GM18858 (cell line): Measurements from ENCODE around the gene RFPL4A.

ENCODE experiments used
- ATAC-seq: cut with Tn5 transposase; IDR thresholded peaks from one replicate; pipeline ENCODE4 v1.9.1; 2021; ENCODE audit not compliant: unreplicated experiment

RFPL4A gene

DNA sequence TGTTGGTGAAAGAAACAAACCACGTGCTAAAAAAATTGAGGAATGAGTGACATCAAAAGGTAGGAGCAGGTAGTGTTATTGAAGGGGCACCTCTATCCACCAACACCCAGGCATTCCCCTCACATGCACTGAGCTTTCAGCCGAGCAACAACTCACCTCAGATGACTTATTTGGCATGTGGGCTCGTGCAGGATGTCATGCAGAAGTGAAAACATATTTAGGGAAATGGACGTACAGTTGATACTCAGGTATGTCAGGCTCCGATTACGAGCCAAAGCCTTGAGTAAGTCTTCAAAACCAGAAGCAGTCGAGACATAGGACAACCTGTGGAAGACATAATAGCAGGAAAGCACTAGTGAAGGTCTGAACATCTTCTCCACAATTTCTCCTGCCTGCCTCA lies 42.5 kb downstream of the RFPL4A start:
- no peak for ATAC-seq

DNA sequence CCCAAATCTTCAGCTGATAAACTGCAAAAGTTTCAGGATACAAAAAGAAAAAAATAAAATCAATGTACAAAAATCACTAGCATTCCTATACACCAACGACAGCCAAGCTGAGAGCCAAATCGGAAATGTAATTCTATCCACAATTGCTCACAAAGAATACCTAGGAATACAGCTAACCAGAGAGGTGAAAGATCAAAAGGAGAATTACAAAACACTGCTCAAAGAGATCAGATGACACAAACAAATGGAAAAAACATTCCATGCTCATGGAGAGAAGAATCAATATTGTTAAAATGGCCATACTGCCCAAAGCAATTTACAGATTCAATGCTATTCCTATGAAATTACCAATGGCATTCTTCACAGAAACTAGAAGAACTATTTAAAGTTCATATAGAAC lies 43.4 kb downstream of the RFPL4A start:
- no peak for ATAC-seq

DNA sequence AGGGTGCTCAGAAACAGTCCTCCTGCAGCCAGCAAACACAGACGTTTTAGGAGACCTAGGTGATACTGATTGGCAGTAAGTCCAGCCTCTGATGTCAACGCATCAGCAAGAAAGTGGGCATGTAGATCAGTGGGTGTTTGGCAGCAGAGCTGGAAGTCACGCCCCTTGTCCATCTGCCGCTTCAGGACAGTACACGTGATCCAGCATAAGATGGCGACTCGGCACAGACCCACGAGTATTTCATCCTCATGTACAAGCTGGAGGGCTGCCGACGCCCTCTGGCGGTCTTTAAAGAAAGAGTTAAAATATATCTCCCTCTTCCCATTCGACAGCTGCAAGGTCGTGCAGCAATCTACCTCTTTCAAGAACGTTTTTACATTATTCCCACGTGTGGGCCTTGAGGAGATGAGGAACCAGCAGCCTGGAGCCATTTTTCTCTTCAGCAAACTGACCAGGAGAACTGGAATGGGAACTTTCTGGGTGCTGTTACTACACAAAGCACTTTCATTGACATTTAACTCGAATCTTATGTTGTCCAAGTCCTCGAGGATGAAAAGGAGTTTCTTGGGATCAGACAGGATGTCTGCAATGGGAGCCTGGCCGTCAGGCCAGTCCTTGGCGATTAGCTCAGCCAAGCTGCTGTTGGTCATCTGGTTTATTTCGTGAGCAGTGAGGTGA lies 50.6 kb downstream of the RFPL4A start:
- no peak for ATAC-seq

DNA sequence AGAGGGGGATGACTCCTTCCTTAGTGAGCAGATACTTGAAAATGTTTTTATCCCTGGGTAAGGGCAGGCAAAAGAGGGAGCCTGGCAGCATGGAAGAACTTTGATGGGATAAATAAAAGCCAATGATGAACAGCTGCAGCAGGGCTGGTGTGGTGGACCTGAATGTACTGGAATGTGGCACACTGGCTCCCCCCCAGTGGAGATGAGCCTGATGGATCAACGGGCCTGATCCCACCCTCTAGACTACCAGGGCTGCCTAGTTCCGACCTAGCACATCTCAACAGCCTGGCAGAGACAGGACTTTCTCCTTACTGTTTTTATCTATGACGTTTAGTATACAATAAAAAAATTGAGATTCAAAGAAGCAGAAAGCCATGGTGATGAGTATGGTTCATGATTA lies 52.4 kb downstream of the RFPL4A start:
- no peak for ATAC-seq

DNA sequence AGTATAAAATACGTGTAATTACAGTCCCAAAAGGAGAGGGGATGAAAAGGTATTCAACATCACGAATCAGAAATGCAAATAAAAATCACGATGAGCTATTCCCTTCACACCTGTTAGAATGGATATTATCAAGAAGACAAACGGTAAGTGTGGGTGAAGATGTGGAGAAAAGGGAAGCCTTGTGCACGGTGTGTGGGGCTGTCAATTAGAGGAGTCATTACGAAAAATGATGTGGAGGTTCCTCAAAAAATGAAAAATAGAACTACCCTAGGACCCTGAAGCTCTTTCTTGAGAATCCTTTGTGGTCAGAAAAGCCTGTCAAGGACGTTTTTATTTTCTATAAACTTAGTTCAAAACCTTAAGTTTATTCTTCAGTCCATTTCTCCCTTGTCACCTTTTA lies 53.6 kb downstream of the RFPL4A start:
- no peak for ATAC-seq
